ENCODE measurements around the gene RPL35A. TPM values are rescaled to one million over a fixed set of nuclear protein-coding genes. Genes with fewer than 3 reads are reported as not detected.

Gene RPL35A
- total and polyA plus RNA-seq, 8 donors = 684 to 2,285 (median 2,101) TPM

DNA sequence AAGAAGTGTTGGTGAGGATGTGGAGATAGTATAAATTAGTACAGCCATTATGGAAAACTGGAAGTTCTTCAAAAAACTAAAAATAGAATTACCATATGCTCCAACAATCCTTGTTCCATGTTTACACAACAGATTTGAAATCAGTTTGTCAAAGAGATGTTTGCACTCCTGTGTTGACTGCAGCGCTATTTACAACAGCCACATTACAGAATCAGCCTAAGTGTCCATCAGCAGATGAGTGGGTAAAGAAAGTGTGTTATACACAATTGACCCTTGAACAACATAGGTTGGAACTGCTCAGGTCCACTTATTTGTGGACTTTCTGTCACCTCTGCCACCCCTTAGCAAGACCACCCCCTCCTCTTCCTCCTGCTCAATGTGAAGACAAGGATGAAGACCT, 44.7 kb downstream of the RPL35A start:
- Histone ChIP-seq H3K4me3 (no peak overlapping the region), H3K36me3 (peaks cover 0 to 11% of the 10 kb centered on the region in 2 donors), H3K4me1 (no peaks in the 10 kb centered on the region), H3K27ac (no peak overlapping the region), H3K9me3 (no peaks in the 10 kb centered on the region), H3K27me3 (no peaks in the 10 kb centered on the region)
- intact Hi-C loops (cut with DNase I) = no loop called here
- no peak for ATAC-seq
- no peak for TF ChIP-seq CTCF (IDR thresholded peaks at IDR 0.05)
- no peak for DNase-seq

DNA sequence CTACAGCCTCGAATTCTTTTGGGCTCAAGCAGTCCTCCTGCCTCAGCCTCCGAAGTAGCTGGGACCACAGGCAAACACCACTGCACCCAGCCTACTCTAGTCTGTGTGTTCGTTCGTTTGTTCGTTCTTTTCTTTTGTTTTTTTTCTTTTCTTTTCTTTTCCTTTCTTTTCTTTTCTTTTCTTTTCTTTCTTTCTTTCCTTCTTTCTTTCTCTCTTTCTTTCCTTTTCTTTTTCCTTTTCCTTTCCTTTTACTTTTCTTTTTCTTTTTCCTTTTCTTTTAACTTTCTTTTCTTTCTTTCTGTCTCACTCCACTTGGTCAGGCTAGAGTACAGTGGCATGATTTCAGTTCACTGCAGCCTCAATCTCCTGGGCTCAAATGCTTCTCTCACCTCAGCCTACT, 46.9 kb downstream of the RPL35A start:
- H3K4me1 ChIP-seq = no peaks in the 10 kb centered on the region
- intact Hi-C loops (cut with DNase I) = no loop called here
- no peaks in the 10 kb centered on the region for H3K27me3 ChIP-seq
- DNase-seq (no peak), ATAC-seq (no peak)
- H3K4me3 ChIP-seq = no peak overlapping the region
- TF ChIP-seq CTCF (IDR thresholded peaks at IDR 0.05) = no peak
- no peaks in the 10 kb centered on the region for H3K9me3 ChIP-seq
- H3K27ac ChIP-seq = no peak overlapping the region
- peaks cover 0 to 4% of the 10 kb centered on the region in 2 donors for H3K36me3 ChIP-seq

GRCh38 chr3:197997936-197998335, 47.9 kb downstream of the RPL35A start:
- TF ChIP-seq CTCF (IDR thresholded peaks at IDR 0.05) = no peak
- H3K4me1 ChIP-seq = no peaks in the 10 kb centered on the region
- intact Hi-C loops (cut with DNase I) = no loop called here
- no peak overlapping the region for H3K4me3 ChIP-seq
- DNase-seq (no peak), ATAC-seq (no peak)
- no peak overlapping the region for H3K27ac ChIP-seq
- peaks cover 0 to 4% of the 10 kb centered on the region in 2 donors for H3K36me3 ChIP-seq
- no peaks in the 10 kb centered on the region for H3K9me3 ChIP-seq
- H3K27me3 ChIP-seq = no peaks in the 10 kb centered on the region

Other genes with a start within 250 kb of the RPL35A start
- gene RUBCN, start 213.3 kb upstream of the RPL35A start, total RNA-seq = 10 to 100 TPM; 32.3 to 33.0 TPM
- 10 to 100 TPM; 12.3 to 16.6 (median 14.1) TPM for gene RUBCN, start 213.3 kb upstream of the RPL35A start, polyA plus RNA-seq (ENCODE audit: insufficient read length in 6 of 6)
- 10 to 100 TPM; 46.8 to 50.2 TPM for gene FYTTD1, start 200.3 kb upstream of the RPL35A start, total RNA-seq
- 100 to 1,000 TPM in 2 of 6 donors, 10 to 100 TPM in 4; 79.2 to 115 (median 97.6) TPM for gene FYTTD1, start 200.3 kb upstream of the RPL35A start, polyA plus RNA-seq (ENCODE audit: insufficient read length in 6 of 6)
- gene LRCH3, start 158.9 kb upstream of the RPL35A start, total RNA-seq = 10 to 100 TPM; 36.8 to 40.1 TPM
- 10 to 100 TPM; 51.5 to 66.3 (median 55.4) TPM for gene LRCH3, start 158.9 kb upstream of the RPL35A start, polyA plus RNA-seq (ENCODE audit: insufficient read length in 6 of 6)
- gene LMLN, start 10.0 kb downstream of the RPL35A start, total RNA-seq = 10 to 100 TPM in 1 of 2 donors, 1 to 10 TPM in 1; 9.7 to 10.3 TPM
- 10 to 100 TPM in 4 of 6 donors, 1 to 10 TPM in 2; 9.0 to 12.2 (median 10.0) TPM for gene LMLN, start 10.0 kb downstream of the RPL35A start, polyA plus RNA-seq (ENCODE audit: insufficient read length in 6 of 6)

All from left lung (tissue), 10 donors.